Activated CD4-positive, alpha-beta T cell treated with anti-CD3 and anti-CD28 coated beads, Interleukin-2, Interleukin-4, amounts not matched to agents 100 ng/mL and 50 ng/mL, durations not matched to agents 16 hours and 8 hours (primary cell): ENCODE results near the gene TRIM40.

Experiments
- DNase-seq: peaks from one replicate; pipeline ENCODE4 v3.0.0-alpha.2; 2020; ENCODE audit warnings: low spot score

TRIM40 gene

GRCh38 chr6:30135757-30136156 is at the start of gene TRIM40:
TSS of gene TRIM40 (plus strand) at chr6:30136140. CDS start at chr6:30137037, 897 bp downstream.
- no peak for DNase-seq

- no peak for DNase-seq
Observed at GRCh38 chr6:30087876-30088275, 48.1 kb upstream of the TRIM40 start.

GRCh38 chr6:30091577-30092381 is 44.2 kb upstream of the TRIM40 start:
- DNase-seq, result no peak

GRCh38 chr6:30092852-30093543 is 42.9 kb upstream of the TRIM40 start:
- no peak for DNase-seq

- DNase-seq, result no peak
Observed at GRCh38 chr6:30093951-30094661, 41.8 kb upstream of the TRIM40 start.

- DNase-seq, result no peak
Observed at GRCh38 chr6:30096829-30097228, 39.1 kb upstream of the TRIM40 start.

- DNase-seq, result no peak
Observed at GRCh38 chr6:30097902-30098768, 37.8 kb upstream of the TRIM40 start.

GRCh38 chr6:30100154-30100553 is 35.8 kb upstream of the TRIM40 start:
- no peak for DNase-seq

GRCh38 chr6:30100585-30101443 is 35.1 kb upstream of the TRIM40 start:
- no peak for DNase-seq

- DNase-seq, result peak; percentile 58
Observed at GRCh38 chr6:30101444-30102413, 34.2 kb upstream of the TRIM40 start.

GRCh38 chr6:30102414-30102969 is 33.4 kb upstream of the TRIM40 start:
- no peak for DNase-seq

- peak; percentile 85 for DNase-seq
Observed at GRCh38 chr6:30102970-30103871, 32.7 kb upstream of the TRIM40 start.

GRCh38 chr6:30103872-30104179 is 32.1 kb upstream of the TRIM40 start:
- DNase-seq, result no peak

- no peak for DNase-seq
Observed at GRCh38 chr6:30104661-30105060, 31.3 kb upstream of the TRIM40 start.

- no peak for DNase-seq
Observed at GRCh38 chr6:30111266-30111856, 24.6 kb upstream of the TRIM40 start.

- DNase-seq, result no peak
Observed at GRCh38 chr6:30112402-30112994, 23.4 kb upstream of the TRIM40 start.

GRCh38 chr6:30113003-30113759 is 22.8 kb upstream of the TRIM40 start, which contains the start of gene TRIM31:
TSS of gene TRIM31 (minus strand) at chr6:30113090. CDS start at chr6:30112805, 285 bp downstream.
- no peak for DNase-seq
